Measurements from ENCODE around the gene SLC5A3.

SLC5A3 gene

GRCh38 chr21:34073032-34073748, at the start of gene SLC5A3, which contains the start of gene MRPS6:
Gene SLC5A3, plus strand, starts transcription at chr21:34073578. Its CDS starts 21,621 bp downstream, at chr21:34095199.
Gene MRPS6, plus strand, starts transcription at chr21:34073578. Its CDS starts 123 bp downstream, at chr21:34073701.
- peak; percentile 91 for DNase-seq

- no peak for DNase-seq
Observed at GRCh38 chr21:34023691-34024373, 49.5 kb upstream of the SLC5A3 start.

GRCh38 chr21:34024374-34024693, 49.0 kb upstream of the SLC5A3 start:
- DNase-seq, result no peak

- DNase-seq, result no peak
Observed at GRCh38 chr21:34027721-34028461, 45.5 kb upstream of the SLC5A3 start.

GRCh38 chr21:34029743-34030528, 43.4 kb upstream of the SLC5A3 start:
- peak; percentile 90 for DNase-seq

GRCh38 chr21:34031835-34032370, 41.5 kb upstream of the SLC5A3 start:
- no peak for DNase-seq

- peak; percentile 47 for DNase-seq
Observed at GRCh38 chr21:34034369-34035014, 38.9 kb upstream of the SLC5A3 start.

GRCh38 chr21:34035619-34036354, 37.6 kb upstream of the SLC5A3 start:
- no peak for DNase-seq

- DNase-seq, result no peak
Observed at GRCh38 chr21:34037009-34037795, 36.2 kb upstream of the SLC5A3 start.

- no peak for DNase-seq
Observed at GRCh38 chr21:34039678-34040382, 33.5 kb upstream of the SLC5A3 start.

- peak; percentile 67 for DNase-seq
Observed at GRCh38 chr21:34042735-34043134, 30.6 kb upstream of the SLC5A3 start.

GRCh38 chr21:34043333-34043732, 30.0 kb upstream of the SLC5A3 start:
- no peak for DNase-seq

GRCh38 chr21:34046917-34047316, 26.5 kb upstream of the SLC5A3 start:
- no peak for DNase-seq

GRCh38 chr21:34047835-34048234, 25.5 kb upstream of the SLC5A3 start:
- no peak for DNase-seq

GRCh38 chr21:34052171-34052570, 21.2 kb upstream of the SLC5A3 start:
- DNase-seq, result no peak

GRCh38 chr21:34054259-34054658, 19.1 kb upstream of the SLC5A3 start:
- DNase-seq, result no peak

GRCh38 chr21:34055615-34056014, 17.8 kb upstream of the SLC5A3 start:
- DNase-seq, result no peak

GRCh38 chr21:34061983-34062382, 11.4 kb upstream of the SLC5A3 start:
- peak; percentile 59 for DNase-seq

- peak; percentile 26 for DNase-seq
Observed at GRCh38 chr21:34065027-34065426, 8.4 kb upstream of the SLC5A3 start.

GRCh38 chr21:34071683-34072082, 1.7 kb upstream of the SLC5A3 start:
- DNase-seq, result no peak
